ENCODE data around the gene SORD. TPM values are rescaled to one million over a fixed set of nuclear protein-coding genes. Genes with fewer than 3 reads are reported as not detected.

SORD gene
- total and polyA plus RNA-seq, 8 donors, result 2.1 to 14.7 (median 8.8) TPM

Other genes starting within 250 kb of the SORD start
- not detected for gene TERB2, start 66.5 kb upstream of the SORD start, total RNA-seq
- not detected for gene TERB2, start 66.5 kb upstream of the SORD start, polyA plus RNA-seq
- 10 to 100 TPM in 2 of 6 donors, 1 to 10 TPM in 1, under 1 TPM in 3; 0.46 to 32.2 (median 1.0) TPM for gene DUOX2, start 91.0 kb downstream of the SORD start, total RNA-seq
- gene DUOX2, start 91.0 kb downstream of the SORD start, polyA plus RNA-seq, result under 1 TPM; 0.15 to 0.35 TPM
- gene DUOXA2, start 91.1 kb downstream of the SORD start, total RNA-seq, result 10 to 100 TPM in 1 of 6 donors, 1 to 10 TPM in 1, under 1 TPM in 2, not detected in 2; 0.35 to 17.0 (median 3.9) TPM
- under 1 TPM in 1 of 2 donors, not detected in 1; 0.16 TPM for gene DUOXA2, start 91.1 kb downstream of the SORD start, polyA plus RNA-seq
- gene DUOXA1, start 106.7 kb downstream of the SORD start, total RNA-seq, result under 1 TPM in 3 of 6 donors, not detected in 3; 0.17 to 0.22 (median 0.19) TPM
- gene DUOXA1, start 106.7 kb downstream of the SORD start, polyA plus RNA-seq, result under 1 TPM; 0.11 to 0.14 TPM
- gene DUOX1, start 106.8 kb downstream of the SORD start, total RNA-seq, result under 1 TPM; 0.14 to 0.97 (median 0.47) TPM
- gene DUOX1, start 106.8 kb downstream of the SORD start, polyA plus RNA-seq, result under 1 TPM; 0.16 to 0.27 TPM
- gene SHF, start 164.8 kb downstream of the SORD start, total RNA-seq, result 1 to 10 TPM; 1.0 to 3.7 (median 1.9) TPM
- gene SHF, start 164.8 kb downstream of the SORD start, polyA plus RNA-seq, result 1 to 10 TPM; 2.3 to 3.2 TPM
- gene SLC28A2, start 229.0 kb downstream of the SORD start, total RNA-seq, result under 1 TPM in 2 of 6 donors, not detected in 4; 0.09 to 0.22 TPM
- gene SLC28A2, start 229.0 kb downstream of the SORD start, polyA plus RNA-seq, result not detected